Stimulated activated naive CD4-positive, alpha-beta T cell (primary cell): Measurements from ENCODE around the gene PTPRO.
A peak's percentile ranks its signal among the peaks of the same experiment; 100 is the strongest.

Source experiments
- DNase-seq, 6 experiments: peaks; one replicate each; lab custom pipeline; 2025; lab: John Stamatoyannopoulos, UW

The PTPRO gene

GRCh38 chr12:15527201-15528080 lies 205.1 kb downstream of the PTPRO start:
- no peak for DNase-seq

GRCh38 chr12:15528666-15529065 lies 206.4 kb downstream of the PTPRO start:
- no peak for DNase-seq

GRCh38 chr12:15530361-15530760 lies 208.1 kb downstream of the PTPRO start:
- DNase-seq, result no peak

- peak in 5 of 6 experiments; percentile 13 to 82 (median 50) for DNase-seq
Observed at GRCh38 chr12:15532364-15532977, 210.2 kb downstream of the PTPRO start.

DNA sequence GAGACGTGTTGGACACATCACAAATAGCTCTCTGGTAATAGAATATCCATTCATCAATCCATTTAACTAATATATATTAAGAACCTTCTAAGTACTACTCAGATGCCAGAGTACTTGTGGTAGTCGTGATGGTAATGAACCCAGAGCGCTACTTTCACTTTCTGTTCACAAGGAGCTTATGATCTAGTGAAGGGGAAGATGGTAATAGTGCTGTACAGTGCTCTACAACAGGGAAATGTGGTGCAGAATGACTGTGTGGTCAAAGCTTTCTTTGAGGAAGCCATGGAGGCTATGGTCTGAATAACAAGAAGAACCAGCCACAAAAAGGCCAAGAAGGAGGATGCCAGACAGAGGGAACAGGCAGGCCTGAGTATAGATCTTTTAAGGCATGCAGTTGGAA lies 212.0 kb downstream of the PTPRO start:
- peak in 3 of 6 experiments; percentile 23 to 44 (median 44) for DNase-seq

DNA sequence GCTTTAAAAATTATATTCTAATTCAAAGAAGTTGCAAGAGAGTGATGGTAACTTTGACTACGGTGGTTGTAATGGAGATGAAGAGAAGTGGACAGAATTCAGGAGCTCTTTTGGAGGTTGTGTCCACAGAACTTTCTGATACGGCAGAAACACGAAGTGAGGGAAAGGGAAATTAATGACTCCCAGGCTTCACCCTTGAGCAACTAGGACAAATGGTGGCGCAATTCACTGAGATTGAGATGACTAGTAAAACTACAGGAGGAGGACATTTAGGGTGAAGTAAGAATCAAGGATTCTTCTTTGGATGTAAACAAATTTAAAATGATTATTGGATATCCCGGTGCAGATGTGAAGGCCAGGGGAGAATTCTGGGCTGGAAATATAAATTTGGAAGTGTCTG lies 212.6 kb downstream of the PTPRO start:
- no peak for DNase-seq

DNA sequence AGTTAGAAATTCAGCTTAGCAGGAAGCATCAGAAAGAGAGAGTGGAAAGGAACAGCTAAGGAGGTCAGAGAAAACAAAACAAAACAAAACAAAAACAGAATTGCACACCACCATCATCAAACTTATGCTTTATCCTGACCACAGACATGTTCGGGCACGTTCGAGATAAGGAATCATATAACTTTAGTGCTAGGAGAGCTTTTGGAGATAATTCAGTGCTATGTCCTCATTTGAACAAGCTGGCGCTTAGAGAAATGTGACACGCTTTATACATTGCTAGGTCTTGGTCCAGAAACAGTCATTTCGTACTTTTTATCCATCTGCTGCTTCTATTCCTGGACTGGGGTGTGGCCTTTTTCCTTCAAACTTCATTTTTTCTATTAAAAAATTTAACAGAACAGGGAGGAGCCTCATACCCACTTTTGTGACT lies 213.1 kb downstream of the PTPRO start:
- DNase-seq, result no peak

DNA sequence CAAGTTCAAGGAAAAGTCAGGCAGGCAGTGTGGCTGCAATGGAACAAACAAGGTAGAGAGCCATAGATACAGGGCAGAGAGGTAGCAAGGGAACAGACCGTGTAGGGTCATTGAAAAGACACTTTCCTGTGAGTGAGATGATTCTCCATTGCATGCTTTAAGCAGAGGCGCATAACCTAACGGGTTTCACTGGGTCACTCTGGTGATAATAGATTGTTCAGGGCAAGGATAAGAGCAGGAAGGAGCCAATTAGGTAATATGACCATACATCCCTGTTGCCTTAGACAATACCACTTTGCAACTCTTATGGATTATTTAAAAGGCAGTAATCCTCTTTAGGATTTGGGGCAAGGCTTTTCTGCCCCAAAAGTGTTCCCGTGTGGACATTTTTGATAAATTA lies 214.1 kb downstream of the PTPRO start:
- no peak for DNase-seq

GRCh38 chr12:15538881-15539280 lies 216.6 kb downstream of the PTPRO start:
- no peak for DNase-seq

- no peak for DNase-seq
Observed at GRCh38 chr12:15540005-15540404, 217.7 kb downstream of the PTPRO start.

DNA sequence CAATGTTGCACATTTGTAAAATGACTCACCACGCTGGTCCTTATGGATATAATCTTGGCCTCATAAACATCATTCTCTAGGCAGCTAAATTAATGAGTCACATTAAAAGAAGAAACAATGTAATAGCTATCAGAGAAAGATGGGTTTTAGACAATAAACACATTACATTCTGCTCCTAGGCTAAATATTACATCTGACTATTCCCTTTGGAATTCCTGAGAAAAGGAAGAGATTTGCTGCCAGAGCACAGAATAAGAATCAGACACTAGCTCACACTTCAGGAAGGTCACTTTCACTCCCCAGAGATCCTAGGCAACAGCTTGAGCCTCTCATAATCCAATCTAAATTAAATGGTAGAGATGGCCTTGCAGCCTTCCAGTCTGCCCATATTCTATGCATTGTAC lies 218.2 kb downstream of the PTPRO start:
- DNase-seq, result no peak

DNA sequence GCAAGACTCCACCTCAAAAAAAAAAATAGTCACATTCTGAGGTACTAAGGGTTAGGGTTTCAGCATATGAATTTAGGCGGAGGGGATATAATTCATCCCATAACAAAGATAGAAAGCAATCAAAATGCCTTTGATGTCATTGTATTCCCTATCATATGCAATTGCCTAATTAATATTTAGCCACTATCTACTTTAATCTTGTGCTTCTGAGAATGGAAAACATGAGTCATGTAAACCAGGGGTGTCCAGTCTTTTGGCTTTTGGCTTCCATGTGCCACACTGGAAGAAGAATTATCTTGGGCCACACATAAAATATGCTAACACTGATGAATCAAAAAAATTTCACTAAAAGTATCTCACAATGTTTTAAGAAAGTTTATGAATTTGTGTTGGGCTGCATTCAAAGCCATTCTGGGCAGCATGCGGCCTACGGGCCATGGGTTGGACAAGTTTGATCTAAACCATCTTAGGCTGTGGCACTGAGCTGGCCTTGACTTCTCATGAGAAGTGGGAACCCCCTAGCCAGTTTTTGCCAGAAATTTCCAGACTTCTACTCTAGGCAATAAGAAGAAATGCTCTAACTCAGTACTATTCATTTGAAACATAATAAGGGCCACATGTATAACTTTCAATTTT lies 219.8 kb downstream of the PTPRO start:
- no peak for DNase-seq

DNA sequence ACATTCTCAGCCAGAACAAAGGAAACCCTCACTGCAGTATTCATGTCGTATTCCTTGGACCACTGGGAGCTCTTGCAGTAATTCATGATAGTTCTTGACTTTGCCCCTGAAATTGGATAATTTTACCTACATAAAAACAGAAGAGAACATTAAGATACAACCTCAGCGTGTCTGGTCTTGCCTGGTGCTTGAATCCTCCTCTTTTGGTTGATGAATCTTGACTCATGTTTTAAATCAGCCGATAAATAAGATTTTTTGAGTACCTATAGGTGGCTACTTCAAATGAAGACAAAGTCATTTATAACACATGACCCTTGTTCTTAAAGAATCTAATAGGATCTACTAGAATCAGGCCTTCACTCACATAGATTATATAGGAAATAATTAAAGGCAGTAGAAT lies 221.0 kb downstream of the PTPRO start:
- no peak for DNase-seq

- DNase-seq, result peak in 1 of 6 experiments; percentile 15
Observed at GRCh38 chr12:15544589-15544988, 222.3 kb downstream of the PTPRO start.

DNA sequence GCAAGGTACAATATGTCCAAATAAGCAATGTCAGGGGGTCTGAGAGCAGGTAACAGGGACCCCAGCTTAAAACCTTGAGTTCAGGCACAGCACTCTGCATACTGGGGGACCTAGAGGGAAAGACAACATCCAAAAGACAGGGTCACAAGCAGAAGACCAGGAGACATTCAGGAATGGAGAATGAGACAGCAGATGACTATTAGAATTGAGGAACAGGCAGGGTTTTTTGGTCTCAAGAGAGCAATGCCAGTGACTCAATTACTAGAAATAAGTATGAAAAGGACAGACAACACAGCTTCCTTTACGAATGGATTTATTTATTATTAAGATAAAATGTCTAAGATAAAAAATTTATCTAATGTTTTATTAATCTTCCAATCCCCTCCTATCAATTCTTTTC lies 223.0 kb downstream of the PTPRO start:
- DNase-seq, result no peak

DNA sequence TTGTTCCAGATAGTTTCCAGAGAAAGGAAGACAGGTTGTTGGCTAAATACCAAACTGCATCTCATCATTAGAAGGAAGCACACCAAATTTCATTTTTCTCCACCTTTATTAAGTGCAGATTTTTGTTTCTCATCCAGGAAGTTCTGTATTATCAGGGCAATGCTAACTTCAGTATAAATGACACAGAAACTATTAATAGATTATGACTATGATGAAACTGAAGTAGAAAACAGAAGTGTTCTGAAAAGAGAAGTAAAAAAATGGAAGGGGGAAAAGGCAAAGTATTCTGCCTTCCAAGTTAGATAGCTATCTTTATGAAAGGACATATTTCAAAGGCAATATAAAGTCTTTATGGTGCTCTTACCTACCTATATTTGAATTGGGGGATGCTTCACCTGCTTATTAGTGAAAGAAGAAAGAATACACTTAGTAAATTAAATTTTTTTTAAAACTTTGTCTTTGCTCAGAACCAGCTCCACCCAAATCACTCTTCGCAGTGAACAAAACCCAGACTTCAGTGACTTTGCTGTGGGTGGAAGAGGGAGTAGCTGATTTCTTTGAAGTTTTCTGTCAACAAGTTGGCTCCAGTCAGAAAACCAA lies 223.9 kb downstream of the PTPRO start:
- DNase-seq, result peak in 5 of 6 experiments; percentile 21 to 88 (median 84)

DNA sequence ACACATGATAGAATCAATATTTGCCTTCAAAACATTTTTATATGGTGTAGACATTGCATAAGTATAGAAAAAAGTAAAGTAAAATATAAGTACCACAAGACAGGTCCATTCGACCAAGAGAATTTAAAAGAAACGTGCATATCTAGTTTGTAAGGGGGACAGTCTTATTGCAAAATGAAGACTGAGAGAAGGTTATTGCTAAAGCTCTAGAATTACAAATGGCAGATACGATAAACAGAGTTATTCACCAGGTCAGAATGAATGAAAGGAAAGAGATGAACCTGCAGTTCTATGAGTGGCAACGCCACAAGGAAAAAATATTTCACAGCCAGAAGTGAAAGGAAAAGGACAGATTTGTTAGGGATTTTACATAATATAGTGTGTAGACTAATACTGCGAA lies 224.8 kb downstream of the PTPRO start:
- no peak for DNase-seq

DNA sequence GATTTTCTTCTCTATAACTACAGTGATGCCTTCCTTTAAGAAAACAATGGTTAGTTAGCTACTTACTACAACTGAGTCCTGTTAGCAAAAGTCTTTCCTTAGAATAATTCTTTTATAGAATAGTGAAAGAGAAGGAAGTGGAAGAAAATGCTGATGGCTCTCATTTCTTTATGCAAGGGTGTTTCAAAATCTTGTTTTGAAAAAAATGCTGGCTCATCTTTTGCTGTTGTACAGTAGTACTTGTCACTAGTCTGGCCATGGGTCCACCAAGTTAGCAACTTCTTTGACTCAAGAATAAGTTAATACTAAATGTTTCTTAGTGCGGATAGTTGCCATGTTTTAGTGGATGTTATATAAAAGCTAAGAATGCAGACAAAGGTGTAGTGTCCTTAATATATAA lies 225.4 kb downstream of the PTPRO start:
- DNase-seq, result no peak

- no peak for DNase-seq
Observed at GRCh38 chr12:15550793-15551192, 228.5 kb downstream of the PTPRO start.

DNA sequence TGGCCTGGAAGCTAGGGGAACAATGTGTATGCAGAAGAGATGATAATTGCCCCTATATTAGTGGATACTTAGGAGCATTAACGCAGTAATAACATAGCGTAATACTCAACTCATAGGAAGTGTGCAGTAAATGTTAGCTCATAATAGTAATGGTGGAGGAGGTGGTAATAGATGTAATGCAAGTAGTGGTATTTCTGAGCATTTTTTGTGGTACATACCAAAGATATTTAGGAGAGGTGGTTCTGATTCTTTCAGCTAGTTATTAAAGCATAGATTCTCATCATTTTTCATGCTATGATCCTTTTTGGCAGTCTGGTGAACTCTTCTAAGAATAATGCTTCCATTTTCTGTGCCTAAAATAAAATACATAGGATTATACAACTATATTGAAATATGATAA lies 233.1 kb downstream of the PTPRO start:
- no peak for DNase-seq

DNA sequence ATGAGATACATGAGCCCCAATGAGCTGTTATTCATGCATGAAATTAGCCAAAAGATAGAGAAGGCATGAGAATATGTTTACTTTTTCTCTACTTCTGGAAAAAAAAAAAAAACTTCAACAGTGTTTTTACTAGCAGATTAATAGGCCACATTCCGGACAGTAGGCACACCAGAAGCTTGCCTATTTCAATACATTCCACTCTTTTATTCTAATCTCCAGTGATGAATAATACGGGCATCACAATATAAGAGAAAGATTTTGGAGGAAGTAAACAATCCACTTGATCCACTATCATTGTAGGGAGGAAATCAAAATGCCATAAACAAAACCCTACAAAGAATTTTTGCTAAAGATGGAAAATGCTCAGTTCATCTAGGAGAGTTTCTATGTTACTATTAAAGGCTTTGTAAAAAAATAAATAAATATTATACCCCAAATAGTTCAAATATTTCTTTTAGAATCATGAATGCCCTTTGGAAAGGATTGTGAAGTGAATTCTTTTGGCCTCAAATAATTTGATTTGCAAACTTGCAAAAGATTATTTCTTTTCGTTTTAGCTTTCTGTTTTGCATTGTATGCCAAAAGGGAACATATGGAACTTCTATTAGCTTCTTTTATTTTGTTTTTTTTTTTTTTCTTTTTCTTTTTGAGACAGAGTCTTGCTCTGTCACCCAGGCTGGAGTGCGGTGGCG lies 234.2 kb downstream of the PTPRO start:
- DNase-seq, result no peak
